Measurements from ENCODE around the gene SAP25.
A peak's percentile ranks its signal among the peaks of the same experiment; 100 is the strongest.
"Not testable (repeated sequence)": the region's sequence is repeated elsewhere in the genome, so short reads cannot be mapped to it uniquely, and the experiment has no call there.

SAP25 gene

GRCh38 chr7:100575746-100576383 lies 2.2 kb upstream of the SAP25 start:
- DNase-seq (ENCODE audit: low spot score) = no peak

- DNase-seq (ENCODE audit: low spot score) = no peak
These were observed 1.5 kb upstream of the SAP25 start for GRCh38 chr7:100575206-100575631.

- no peak for DNase-seq (ENCODE audit: low spot score)
These were observed 884 bp upstream of the SAP25 start for GRCh38 chr7:100574362-100575205.

- DNase-seq (ENCODE audit: low spot score) = no peak
These were observed 588 bp downstream of the SAP25 start for GRCh38 chr7:100572949-100573675.

- DNase-seq (ENCODE audit: low spot score) = no peak
These were observed 1.3 kb downstream of the SAP25 start for GRCh38 chr7:100572281-100572948.

- DNase-seq (ENCODE audit: low spot score) = no peak
These were observed 1.9 kb downstream of the SAP25 start for GRCh38 chr7:100571829-100572116.

GRCh38 chr7:100570954-100571828 lies 2.5 kb downstream of the SAP25 start:
- DNase-seq (ENCODE audit: low spot score) = no peak

- peak; percentile 46 for DNase-seq (ENCODE audit: low spot score)
These were observed 4.5 kb downstream of the SAP25 start for GRCh38 chr7:100568896-100569844.

GRCh38 chr7:100568176-100568895 lies 5.4 kb downstream of the SAP25 start:
- no peak for DNase-seq (ENCODE audit: low spot score)

- no peak for DNase-seq (ENCODE audit: low spot score)
These were observed 5.9 kb downstream of the SAP25 start for GRCh38 chr7:100567751-100568175.

GRCh38 chr7:100567031-100567730 lies 6.5 kb downstream of the SAP25 start:
- DNase-seq (ENCODE audit: low spot score) = no peak

GRCh38 chr7:100566018-100566531 lies 7.6 kb downstream of the SAP25 start:
- no peak for DNase-seq (ENCODE audit: low spot score)

- DNase-seq (ENCODE audit: low spot score) = no peak
These were observed 8.5 kb downstream of the SAP25 start for GRCh38 chr7:100565133-100565571.

GRCh38 chr7:100564405-100564804 lies 9.3 kb downstream of the SAP25 start:
- not testable (repeated sequence) for DNase-seq (ENCODE audit: low spot score)

GRCh38 chr7:100563809-100564400 lies 9.8 kb downstream of the SAP25 start:
- DNase-seq (ENCODE audit: low spot score) = peak; percentile 81

GRCh38 chr7:100563100-100563564 lies 10.6 kb downstream of the SAP25 start:
- DNase-seq (ENCODE audit: low spot score) = no peak

GRCh38 chr7:100562195-100563099 lies 11.3 kb downstream of the SAP25 start:
- DNase-seq (ENCODE audit: low spot score) = no peak
